ENCODE measurements around the gene REEP3. TPM values are rescaled to one million over a fixed set of nuclear protein-coding genes. Genes with fewer than 3 reads are reported as not detected.

REEP3 gene
- total and polyA plus RNA-seq, 2 donors (not counting 1 experiment from before 2014, with no cell fraction given) = 67.5 to 86.6 TPM

GRCh38 chr10:63502832-63503231 is 18.4 kb upstream of the REEP3 start:
- Histone ChIP-seq H3K27ac (ENCODE audit: insufficient read depth, low read length) (no peak overlapping the region), H3K4me2 (ENCODE audit: extremely low read depth, insufficient read depth, low read length) (no peak overlapping the region), H3K27me3 (ENCODE audit: control insufficient read depth, insufficient read depth, low read length) (no peaks in the 10 kb centered on the region), H3K9me3 (ENCODE audit: control insufficient read depth, insufficient read depth, low read depth, low read length) (no peaks in the 10 kb centered on the region), H3K4me1 (ENCODE audit: control insufficient read depth, extremely low read depth, insufficient read depth, low read length) (no peaks in the 10 kb centered on the region), H3K79me2 (ENCODE audit: control insufficient read depth, insufficient read depth, low read length) (peaks cover 39% of the 10 kb centered on the region), H3K9ac (ENCODE audit: insufficient read depth, low read length) (no peak overlapping the region), H3K36me3 (ENCODE audit: control insufficient read depth, insufficient read depth, low read length) (no peaks in the 10 kb centered on the region), H3K4me3 (replicated peaks in 1 of 4; ENCODE audit: control extremely low read depth in 1 of 4, insufficient read depth in 1 of 4, low read depth in 3 of 4, low read length in 4 of 4) (no peak overlapping the region), H2AFZ (ENCODE audit: low read length) (no peak overlapping the region), H4K20me1 (ENCODE audit: control insufficient read depth, extremely low read depth, insufficient read depth, low read length) (no peaks in the 10 kb centered on the region)
- TF ChIP-seq CTCF (conservative IDR thresholded peaks at IDR 0.05 in 1 of 2, IDR thresholded peaks at IDR 0.05 in 1 of 2; ENCODE audit: low read depth in 1 of 2, low read length in 2 of 2) (no peak), EZH2 (IDR thresholded peaks at IDR 0.05; ENCODE audit: low read length, missing control alignments) (no peak)
- DNase-seq (ENCODE audit: low read depth in 2 of 2) = no peak

- TF ChIP-seq EZH2 (IDR thresholded peaks at IDR 0.05; ENCODE audit: low read length, missing control alignments) = no peak
- no peak for TF ChIP-seq CTCF (conservative IDR thresholded peaks at IDR 0.05 in 1 of 2, IDR thresholded peaks at IDR 0.05 in 1 of 2; ENCODE audit: low read depth in 1 of 2, low read length in 2 of 2)
- no peak overlapping the region for H3K9ac ChIP-seq (ENCODE audit: insufficient read depth, low read length)
- no peak overlapping the region for H3K4me2 ChIP-seq (ENCODE audit: extremely low read depth, insufficient read depth, low read length)
- no peaks in the 10 kb centered on the region for H3K9me3 ChIP-seq (ENCODE audit: control insufficient read depth, insufficient read depth, low read depth, low read length)
- H3K27me3 ChIP-seq (ENCODE audit: control insufficient read depth, insufficient read depth, low read length) = no peaks in the 10 kb centered on the region
- H2AFZ ChIP-seq (ENCODE audit: low read length) = no peak overlapping the region
- H3K27ac ChIP-seq (ENCODE audit: insufficient read depth, low read length) = no peak overlapping the region
- no peaks in the 10 kb centered on the region for H4K20me1 ChIP-seq (ENCODE audit: control insufficient read depth, extremely low read depth, insufficient read depth, low read length)
- no peak overlapping the region for H3K4me3 ChIP-seq (replicated peaks in 1 of 4; ENCODE audit: control extremely low read depth in 1 of 4, insufficient read depth in 1 of 4, low read depth in 3 of 4, low read length in 4 of 4)
- no peaks in the 10 kb centered on the region for H3K4me1 ChIP-seq (ENCODE audit: control insufficient read depth, extremely low read depth, insufficient read depth, low read length)
- H3K79me2 ChIP-seq (ENCODE audit: control insufficient read depth, insufficient read depth, low read length) = peaks cover 40% of the 10 kb centered on the region
- DNase-seq (ENCODE audit: low read depth in 2 of 2) = no peak
- no peaks in the 10 kb centered on the region for H3K36me3 ChIP-seq (ENCODE audit: control insufficient read depth, insufficient read depth, low read length)
Observed at GRCh38 chr10:63503395-63503794, 17.8 kb upstream of the REEP3 start.

- Histone ChIP-seq H3K27me3 (ENCODE audit: control insufficient read depth, insufficient read depth, low read length) (no peaks in the 10 kb centered on the region), H3K9ac (ENCODE audit: insufficient read depth, low read length) (no peak overlapping the region), H3K27ac (ENCODE audit: insufficient read depth, low read length) (no peak overlapping the region), H2AFZ (ENCODE audit: low read length) (no peak overlapping the region), H3K4me1 (ENCODE audit: control insufficient read depth, extremely low read depth, insufficient read depth, low read length) (no peaks in the 10 kb centered on the region), H3K9me3 (ENCODE audit: control insufficient read depth, insufficient read depth, low read depth, low read length) (no peaks in the 10 kb centered on the region), H3K4me2 (ENCODE audit: extremely low read depth, insufficient read depth, low read length) (no peak overlapping the region), H3K36me3 (ENCODE audit: control insufficient read depth, insufficient read depth, low read length) (no peaks in the 10 kb centered on the region), H3K4me3 (replicated peaks in 1 of 4; ENCODE audit: control extremely low read depth in 1 of 4, insufficient read depth in 1 of 4, low read depth in 3 of 4, low read length in 4 of 4) (no peak overlapping the region), H3K79me2 (ENCODE audit: control insufficient read depth, insufficient read depth, low read length) (peaks cover 35% of the 10 kb centered on the region), H4K20me1 (ENCODE audit: control insufficient read depth, extremely low read depth, insufficient read depth, low read length) (no peaks in the 10 kb centered on the region)
- no peak for DNase-seq (ENCODE audit: low read depth in 2 of 2)
- no peak for TF ChIP-seq EZH2 (IDR thresholded peaks at IDR 0.05; ENCODE audit: low read length, missing control alignments)
- no peak for TF ChIP-seq CTCF (conservative IDR thresholded peaks at IDR 0.05 in 1 of 2, IDR thresholded peaks at IDR 0.05 in 1 of 2; ENCODE audit: low read depth in 1 of 2, low read length in 2 of 2)
Observed at GRCh38 chr10:63504145-63504881, 16.9 kb upstream of the REEP3 start.

Measured in fibroblast of lung (primary cell).